Ectodermal cell (in vitro differentiated cells): ENCODE results near the gene IL15.
"Not testable (repeated sequence)": the region's sequence is repeated elsewhere in the genome, so short reads cannot be mapped to it uniquely, and the experiment has no call there.

Source experiments
- H3K27ac ChIP-seq: 2 replicates; pipeline ENCODE4 v1.7.0; 2013; ENCODE audit warnings: mild to moderate bottlenecking, low read depth, low read length; ENCODE audit not compliant: insufficient read depth, poor library complexity, severe bottlenecking
- H3K27me3 ChIP-seq: 2 replicates; pipeline ENCODE4 v1.7.0; 2013; ENCODE audit warnings: mild to moderate bottlenecking, low read length; ENCODE audit not compliant: insufficient read depth, control insufficient read depth, poor library complexity, severe bottlenecking
- H3K36me3 ChIP-seq: one replicate; pipeline ENCODE4 v1.7.0; 2013; ENCODE audit warnings: low read length; ENCODE audit not compliant: control insufficient read depth, insufficient read depth
- H3K4me1 ChIP-seq: one replicate; pipeline ENCODE4 v1.7.0; 2013; ENCODE audit warnings: low read length; ENCODE audit not compliant: control insufficient read depth, insufficient read depth
- H3K4me3 ChIP-seq: 2 replicates; pipeline ENCODE4 v1.7.0; 2013; ENCODE audit warnings: low read depth, low read length, control low read depth; ENCODE audit not compliant: insufficient read depth
- H3K9me3 ChIP-seq: 2 replicates; pipeline ENCODE4 v1.7.0; 2013; ENCODE audit warnings: mild to moderate bottlenecking, low read length, moderate library complexity; ENCODE audit not compliant: control insufficient read depth
- WGBS, 2 experiments: methylation state at CpG; one replicate each; pipeline ENCODE4 v1.1.7; 2013; ENCODE audit warnings: missing lambda C conversion rate in 2 of 2; 5-methylcytosine and 5-hydroxymethylcytosine counted together

The IL15 gene

GRCh38 chr4:141719585-141719984 lies 83.2 kb downstream of the IL15 start:
- no peaks in the 10 kb centered on the region for H3K4me1 ChIP-seq
- no peak overlapping the region for H3K27ac ChIP-seq
- 84 to 100% methylated on average over 1 of the region's 1 CpG for WGBS, 2 experiments
- H3K36me3 ChIP-seq, result no peaks in the 10 kb centered on the region
- H3K27me3 ChIP-seq, result no peaks in the 10 kb centered on the region
- H3K4me3 ChIP-seq, result no peak overlapping the region
- no peaks in the 10 kb centered on the region for H3K9me3 ChIP-seq

GRCh38 chr4:141721174-141721573 lies 84.8 kb downstream of the IL15 start:
- no peaks in the 10 kb centered on the region for H3K9me3 ChIP-seq
- no peaks in the 10 kb centered on the region for H3K36me3 ChIP-seq
- H3K27me3 ChIP-seq, result no peaks in the 10 kb centered on the region
- no peak overlapping the region for H3K4me3 ChIP-seq
- H3K4me1 ChIP-seq, result no peaks in the 10 kb centered on the region
- H3K27ac ChIP-seq, result no peak overlapping the region

GRCh38 chr4:141724646-141725045 lies 88.3 kb downstream of the IL15 start:
- no peak overlapping the region for H3K4me3 ChIP-seq
- no peaks in the 10 kb centered on the region for H3K27me3 ChIP-seq
- H3K36me3 ChIP-seq, result no peaks in the 10 kb centered on the region
- H3K4me1 ChIP-seq, result no peaks in the 10 kb centered on the region
- no peaks in the 10 kb centered on the region for H3K9me3 ChIP-seq
- no peak overlapping the region for H3K27ac ChIP-seq

GRCh38 chr4:141727420-141727819 lies 91.0 kb downstream of the IL15 start:
- no peaks in the 10 kb centered on the region for H3K4me1 ChIP-seq
- no peak overlapping the region for H3K27ac ChIP-seq
- H3K27me3 ChIP-seq, result no peaks in the 10 kb centered on the region
- no peaks in the 10 kb centered on the region for H3K36me3 ChIP-seq
- no peaks in the 10 kb centered on the region for H3K9me3 ChIP-seq
- no peak overlapping the region for H3K4me3 ChIP-seq

- Histone ChIP-seq H3K4me1 (no peaks in the 10 kb centered on the region), H3K9me3 (no peaks in the 10 kb centered on the region), H3K36me3 (no peaks in the 10 kb centered on the region), H3K4me3 (no peak overlapping the region), H3K27me3 (no peaks in the 10 kb centered on the region), H3K27ac (no peak overlapping the region)
Measured at GRCh38 chr4:141730805-141731204, 94.4 kb downstream of the IL15 start.

- no peaks in the 10 kb centered on the region for H3K9me3 ChIP-seq
- H3K27ac ChIP-seq, result no peak overlapping the region
- no peaks in the 10 kb centered on the region for H3K36me3 ChIP-seq
- H3K4me1 ChIP-seq, result no peaks in the 10 kb centered on the region
- no peaks in the 10 kb centered on the region for H3K27me3 ChIP-seq
- WGBS, 2 experiments, result 94 to 98% methylated on average over 4 of the region's 4 CpGs
- no peak overlapping the region for H3K4me3 ChIP-seq
Measured at GRCh38 chr4:141731481-141731880, 95.1 kb downstream of the IL15 start.

GRCh38 chr4:141739636-141740035 lies 103.3 kb downstream of the IL15 start:
- no peak overlapping the region for H3K27ac ChIP-seq
- no peaks in the 10 kb centered on the region for H3K27me3 ChIP-seq
- H3K4me3 ChIP-seq, result no peak overlapping the region
- no peaks in the 10 kb centered on the region for H3K4me1 ChIP-seq
- no peaks in the 10 kb centered on the region for H3K9me3 ChIP-seq
- H3K36me3 ChIP-seq, result no peaks in the 10 kb centered on the region

GRCh38 chr4:141746026-141746425 lies 109.6 kb downstream of the IL15 start:
- no peaks in the 10 kb centered on the region for H3K27me3 ChIP-seq
- H3K4me1 ChIP-seq, result no peaks in the 10 kb centered on the region
- no peaks in the 10 kb centered on the region for H3K9me3 ChIP-seq
- WGBS, 2 experiments, result 96 to 100% methylated on average over 1 of the region's 1 CpG
- H3K27ac ChIP-seq, result no peak overlapping the region
- no peak overlapping the region for H3K4me3 ChIP-seq
- no peaks in the 10 kb centered on the region for H3K36me3 ChIP-seq

- not testable (repeated sequence) for H3K27ac ChIP-seq, H3K9me3 ChIP-seq, H3K4me1 ChIP-seq, H3K36me3 ChIP-seq, H3K4me3 ChIP-seq, H3K27me3 ChIP-seq
- WGBS, 2 experiments, result 84 to 90% methylated on average over 3 of the region's 3 CpGs
Measured at GRCh38 chr4:141751806-141752205, 115.4 kb downstream of the IL15 start.

- no peaks in the 10 kb centered on the region for H3K36me3 ChIP-seq
- no peaks in the 10 kb centered on the region for H3K9me3 ChIP-seq
- H3K4me1 ChIP-seq, result no peaks in the 10 kb centered on the region
- H3K4me3 ChIP-seq, result no peak overlapping the region
- H3K27me3 ChIP-seq, result no peaks in the 10 kb centered on the region
- 85 to 93% methylated on average over 2 of the region's 2 CpGs for WGBS, 2 experiments
- no peak overlapping the region for H3K27ac ChIP-seq
Measured at GRCh38 chr4:141757287-141757686, 120.9 kb downstream of the IL15 start.

- H3K27me3 ChIP-seq, result no peaks in the 10 kb centered on the region
- H3K36me3 ChIP-seq, result no peaks in the 10 kb centered on the region
- H3K9me3 ChIP-seq, result no peaks in the 10 kb centered on the region
- 83 to 93% methylated on average over 1 of the region's 1 CpG for WGBS, 2 experiments
- no peak overlapping the region for H3K27ac ChIP-seq
- no peaks in the 10 kb centered on the region for H3K4me1 ChIP-seq
- H3K4me3 ChIP-seq, result no peak overlapping the region
Measured at GRCh38 chr4:141759796-141760425, 123.5 kb downstream of the IL15 start.
